Retinal pigment epithelial cell (primary cell): ENCODE results near the gene BCAS4.
A peak's percentile ranks its signal among the peaks of the same experiment; 100 is the strongest.

Source experiments
- DNase-seq: peaks from one replicate; pipeline ENCODE4 v3.0.0-alpha.2; 2010; ENCODE audit warnings: low read depth
- H3K4me3 ChIP-seq: 2 replicates; pipeline ENCODE4 v1.5.1; 2011; ENCODE audit warnings: mild to moderate bottlenecking, low read length, control low read depth, moderate library complexity
- CTCF ChIP-seq: conservative IDR thresholded peaks from 2 replicates; pipeline ENCODE4 v1.5.1; 2011; ENCODE audit warnings: low read depth, low read length, control low read depth, inconsistent platforms

The BCAS4 gene

GRCh38 chr20:50844430-50845100 lies 49.7 kb downstream of the BCAS4 start:
- peak; percentile 80 for DNase-seq
- TF ChIP-seq CTCF: no peak
- no peak overlapping the region for H3K4me3 ChIP-seq

GRCh38 chr20:50845566-50846215 lies 50.8 kb downstream of the BCAS4 start:
- no peak for TF ChIP-seq CTCF
- no peak overlapping the region for H3K4me3 ChIP-seq
- no peak for DNase-seq

- DNase-seq: peak; percentile 84
- no peak overlapping the region for H3K4me3 ChIP-seq
- TF ChIP-seq CTCF: no peak
These were observed 53.5 kb downstream of the BCAS4 start for GRCh38 chr20:50848341-50848808.

- TF ChIP-seq CTCF: no peak
- no peak for DNase-seq
- H3K4me3 ChIP-seq: no peak overlapping the region
These were observed 54.2 kb downstream of the BCAS4 start for GRCh38 chr20:50848846-50849673.

- peak; percentile 66 for DNase-seq
- TF ChIP-seq CTCF: peak; percentile 8
- H3K4me3 ChIP-seq: no peak overlapping the region
These were observed 55.9 kb downstream of the BCAS4 start for GRCh38 chr20:50850721-50851286.

- no peak for DNase-seq
- no peak for TF ChIP-seq CTCF
- H3K4me3 ChIP-seq: no peak overlapping the region
These were observed 57.2 kb downstream of the BCAS4 start for GRCh38 chr20:50852085-50852484.
